ENCODE measurements around the gene KLF11. TPM values are rescaled to one million over a fixed set of nuclear protein-coding genes. Genes with fewer than 3 reads are reported as not detected.

Gene KLF11
- total and polyA plus RNA-seq, 2 donors (not counting 3 experiments of a cell fraction or from before 2014, with no cell fraction given) = 10.5 to 11.3 TPM

GRCh38 chr2:10062931-10063365 lies 19.6 kb downstream of the KLF11 start:
- no peak overlapping the region for H2AFZ ChIP-seq (ENCODE audit: low read depth, low read length)
- dilution Hi-C loops (cut with MboI; ENCODE audit: extremely low pct_ligation_motif_present, low sequenced_read_pairs) = no loop called here
- H3K4me1 ChIP-seq (ENCODE audit: control insufficient read depth, extremely low read depth, insufficient read depth, low read length) = no peaks in the 10 kb centered on the region
- H4K20me1 ChIP-seq (replicated peaks; ENCODE audit: control insufficient read depth, extremely low read depth, insufficient read depth, low read length) = no peaks in the 10 kb centered on the region
- no peaks in the 10 kb centered on the region for H3K9me3 ChIP-seq (replicated peaks; ENCODE audit: control insufficient read depth, insufficient read depth, low read length)
- H3K9me1 ChIP-seq (replicated peaks; ENCODE audit: control insufficient read depth, extremely low read depth, insufficient read depth, low read length) = no peaks in the 10 kb centered on the region
- TF ChIP-seq POLR2AphosphoS5 (IDR thresholded peaks at IDR 0.05; ENCODE audit: insufficient read depth, low read depth, low read length) (no peak), GATA2 (IDR thresholded peaks at IDR 0.05; ENCODE audit: insufficient read depth, insufficient read length, low read depth, low read length) (no peak), EZH2 (IDR thresholded peaks at IDR 0.05; ENCODE audit: borderline replicate concordance, low read depth, low read length, severe bottlenecking) (no peak), MAX (IDR thresholded peaks at IDR 0.05; ENCODE audit: insufficient read depth, insufficient read length) (no peak), JUN (IDR thresholded peaks at IDR 0.05; ENCODE audit: borderline replicate concordance, insufficient read depth, insufficient read length, low read depth) (no peak), FOS (IDR thresholded peaks at IDR 0.05; ENCODE audit: borderline replicate concordance, insufficient read depth, low read length) (no peak), POLR2A (IDR thresholded peaks at IDR 0.05; ENCODE audit: low read depth, low read length) (no peak), MYC (IDR thresholded peaks at IDR 0.05; ENCODE audit: low read depth, low read length) (no peak)
- TF ChIP-seq, protein P1, sequence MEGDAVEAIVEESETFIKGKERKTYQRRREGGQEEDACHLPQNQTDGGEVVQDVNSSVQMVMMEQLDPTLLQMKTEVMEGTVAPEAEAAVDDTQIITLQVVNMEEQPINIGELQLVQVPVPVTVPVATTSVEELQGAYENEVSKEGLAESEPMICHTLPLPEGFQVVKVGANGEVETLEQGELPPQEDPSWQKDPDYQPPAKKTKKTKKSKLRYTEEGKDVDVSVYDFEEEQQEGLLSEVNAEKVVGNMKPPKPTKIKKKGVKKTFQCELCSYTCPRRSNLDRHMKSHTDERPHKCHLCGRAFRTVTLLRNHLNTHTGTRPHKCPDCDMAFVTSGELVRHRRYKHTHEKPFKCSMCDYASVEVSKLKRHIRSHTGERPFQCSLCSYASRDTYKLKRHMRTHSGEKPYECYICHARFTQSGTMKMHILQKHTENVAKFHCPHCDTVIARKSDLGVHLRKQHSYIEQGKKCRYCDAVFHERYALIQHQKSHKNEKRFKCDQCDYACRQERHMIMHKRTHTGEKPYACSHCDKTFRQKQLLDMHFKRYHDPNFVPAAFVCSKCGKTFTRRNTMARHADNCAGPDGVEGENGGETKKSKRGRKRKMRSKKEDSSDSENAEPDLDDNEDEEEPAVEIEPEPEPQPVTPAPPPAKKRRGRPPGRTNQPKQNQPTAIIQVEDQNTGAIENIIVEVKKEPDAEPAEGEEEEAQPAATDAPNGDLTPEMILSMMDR (IDR thresholded peaks at IDR 0.05; ENCODE audit: extremely low read depth in 1 of 2, insufficient read depth in 1 of 2, low read depth in 1 of 2, low read length in 2 of 2) = no peak
- POLR2A ChIA-PET = no interaction called here
- no peak overlapping the region for H3K9ac ChIP-seq (replicated peaks; ENCODE audit: extremely low read depth, insufficient read depth, low read length)
- intact Hi-C loops (cut with micrococcal nuclease) = no loop called here
- H3K27ac ChIP-seq (ENCODE audit: insufficient read depth, low read depth, low read length) = no peak overlapping the region
- CTCF ChIA-PET = interaction anchor here (0.8 kb wide), 1 partner anchor 9 kb away, joined by 3 read pairs; no protein-coding TSS in a partner anchor
- FAIRE-seq (no peak), DNase-seq (ENCODE audit: low read depth, low spot score) (no peak)
- no peaks in the 10 kb centered on the region for H3K79me2 ChIP-seq (ENCODE audit: control insufficient read depth, insufficient read depth, low read length)
- no TSS peak for BruUV-seq (replicated peaks)
- no peak overlapping the region for H3K4me2 ChIP-seq (ENCODE audit: insufficient read depth, low read length)
- no peaks in the 10 kb centered on the region for H3K27me3 ChIP-seq (ENCODE audit: control insufficient read depth in 2 of 2, insufficient read depth in 2 of 2, low read length in 2 of 2)
- H3K4me3 ChIP-seq (replicated peaks in 1 of 3; ENCODE audit: insufficient read depth in 1 of 3, low read depth in 1 of 3, low read length in 3 of 3) = no peak overlapping the region
- H3K36me3 ChIP-seq (ENCODE audit: control insufficient read depth in 2 of 2, extremely low read depth in 1 of 2, insufficient read depth in 2 of 2, low read length in 2 of 2) = no peaks in the 10 kb centered on the region

All from endothelial cell of umbilical vein (primary cell).